SKM-1 treated with dmso at 0.1 percent for 144 hours (cell line): ENCODE data around the gene GRM5.

Source experiments
- DNase-seq: peaks from one replicate; lab custom pipeline; 2025; ENCODE audit not compliant: unreplicated experiment; lab: John Stamatoyannopoulos, UW

Gene GRM5

GRCh38 chr11:88623531-88623930, 442.3 kb downstream of the GRM5 start:
- no peak for DNase-seq

DNA sequence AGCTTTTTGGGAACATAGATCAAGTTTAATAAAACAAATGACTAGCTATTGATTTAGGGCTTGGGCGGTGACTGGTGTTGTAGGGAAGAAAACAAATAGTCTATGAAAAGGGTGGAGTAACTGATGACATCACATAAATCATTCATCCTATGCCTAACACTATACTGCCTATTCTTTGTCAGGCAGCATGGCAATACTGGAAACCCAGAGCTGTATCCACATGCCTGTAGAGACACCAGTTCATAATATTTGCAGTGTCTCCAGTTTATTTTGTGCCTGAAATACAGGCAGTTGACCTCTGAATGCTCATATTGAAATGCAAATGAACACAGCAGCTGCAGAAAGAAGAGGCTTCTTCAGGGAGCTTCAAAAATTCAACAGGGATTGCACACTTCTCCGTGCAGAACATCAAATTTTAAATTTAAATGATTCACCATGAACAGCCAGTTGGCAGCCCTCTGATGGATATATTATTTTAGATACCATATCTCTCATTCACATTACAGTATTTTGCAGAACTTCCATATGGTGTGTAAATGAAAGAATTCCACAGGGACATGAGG, 445.1 kb downstream of the GRM5 start:
- no peak for DNase-seq

- no peak for DNase-seq
Measured at GRCh38 chr11:88619656-88620385, 446.0 kb downstream of the GRM5 start.

- DNase-seq, result no peak
Measured at GRCh38 chr11:88619071-88619425, 446.7 kb downstream of the GRM5 start.

- no peak for DNase-seq
Measured at GRCh38 chr11:88618327-88619070, 447.3 kb downstream of the GRM5 start.

DNA sequence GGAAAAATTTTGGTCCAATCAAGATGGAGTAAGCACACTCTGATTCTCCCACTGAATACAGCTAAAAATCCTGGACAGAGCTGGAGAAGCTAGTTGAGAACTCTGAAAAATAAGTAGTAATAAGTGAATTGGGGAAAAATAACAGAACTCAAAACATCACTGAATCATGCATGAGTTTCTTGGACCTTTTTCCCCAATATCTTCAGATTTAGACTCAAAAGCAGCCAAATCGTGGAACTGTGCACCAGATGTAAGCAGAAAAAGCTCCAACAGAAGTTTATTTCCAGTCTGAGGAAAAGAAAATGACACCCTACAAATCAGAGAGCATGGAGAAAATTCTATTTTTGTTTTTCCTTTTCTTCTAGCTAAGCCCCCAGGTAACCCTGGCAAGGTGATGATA, 448.6 kb downstream of the GRM5 start:
- DNase-seq, result no peak

DNA sequence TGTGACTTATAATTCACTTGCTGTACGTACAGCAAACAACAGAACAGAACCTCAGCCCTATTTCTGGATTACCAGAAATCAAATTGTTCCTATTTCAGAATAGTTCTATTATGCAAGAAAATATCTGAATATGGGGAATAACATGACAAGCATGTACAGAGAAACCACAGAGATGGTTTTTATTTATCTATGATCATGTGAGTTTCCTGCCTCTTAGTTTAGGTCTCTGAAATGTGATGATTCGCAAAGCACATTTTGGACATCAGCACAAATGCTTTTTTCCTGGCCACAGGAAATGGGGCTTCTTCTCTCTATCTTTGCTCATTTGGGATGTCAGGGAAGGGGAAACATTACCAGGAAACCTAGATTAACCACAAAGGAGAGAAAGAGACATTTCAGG, 461.5 kb downstream of the GRM5 start:
- no peak for DNase-seq

DNA sequence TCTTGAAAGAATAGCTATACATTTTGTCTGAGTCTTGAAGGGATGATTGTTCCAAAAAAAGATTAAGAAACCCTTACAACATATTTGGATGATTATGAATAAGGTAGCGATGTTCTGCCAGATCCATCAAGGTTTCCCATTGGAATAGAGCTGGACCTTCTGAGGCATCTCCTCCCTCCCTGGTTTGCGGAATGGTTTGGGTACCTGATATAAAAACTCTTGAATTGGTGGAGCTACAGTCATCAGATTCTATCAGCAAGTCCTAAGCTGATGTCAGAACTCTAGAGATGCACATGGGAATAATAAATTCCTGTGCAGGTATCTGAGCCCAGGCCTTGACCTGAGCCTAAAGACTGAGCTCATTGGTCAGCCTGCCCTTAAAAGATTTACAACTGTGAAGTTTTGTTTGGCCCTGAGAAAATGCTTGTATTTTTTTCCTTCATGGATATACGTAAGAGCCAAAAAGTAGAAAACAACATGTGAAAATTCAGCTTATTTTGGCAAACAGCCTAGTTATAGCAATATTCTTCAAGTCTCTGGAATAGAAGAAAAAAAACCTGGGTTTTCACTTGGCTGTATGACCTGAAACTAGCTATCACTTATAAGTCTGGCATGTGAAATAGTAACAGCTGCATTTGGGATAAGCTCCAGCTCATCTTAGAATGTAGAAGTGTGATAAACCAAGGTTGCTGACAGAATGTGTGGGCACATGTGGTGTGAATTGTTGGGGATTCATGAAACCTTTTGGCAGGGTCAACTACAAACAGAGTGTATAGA, 462.5 kb downstream of the GRM5 start:
- DNase-seq, result no peak

DNA sequence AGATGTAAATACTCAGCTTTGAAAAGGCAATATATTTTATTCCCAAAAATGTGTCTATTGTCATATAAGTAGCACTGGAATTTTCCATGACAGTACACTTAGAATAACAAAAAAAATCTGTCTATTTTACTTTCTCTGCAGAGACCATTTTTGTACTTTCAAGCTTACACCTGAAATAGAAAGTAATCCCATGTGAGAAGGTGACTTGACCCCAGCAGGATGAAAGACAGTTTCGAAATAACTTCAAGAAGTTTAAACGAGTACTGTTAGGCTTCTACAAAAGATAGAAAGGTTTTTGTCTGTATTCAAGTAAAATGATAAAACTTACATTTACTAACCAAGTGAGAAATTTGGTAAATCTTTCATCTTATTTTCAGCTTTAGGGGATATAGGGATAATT, 468.4 kb downstream of the GRM5 start:
- DNase-seq, result no peak

DNA sequence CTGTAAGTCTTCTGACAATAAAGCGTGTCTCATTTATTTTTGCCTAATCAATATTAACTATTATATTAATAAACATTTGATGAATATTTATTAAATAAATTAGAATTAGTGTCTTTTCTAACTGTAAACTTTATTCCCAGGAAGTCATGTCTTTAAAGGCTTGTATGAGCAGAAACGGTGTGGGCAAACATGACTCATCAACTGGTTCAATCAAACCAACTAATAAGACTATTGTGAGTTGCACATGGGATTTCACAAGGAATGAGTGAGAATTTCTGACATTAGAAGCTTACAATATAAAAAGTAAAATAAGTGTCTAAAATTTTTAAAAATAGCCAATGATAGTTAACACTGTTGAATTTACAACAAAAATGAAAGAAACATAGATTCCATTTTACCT, 469.0 kb downstream of the GRM5 start:
- DNase-seq, result no peak

- no peak for DNase-seq
Measured at GRCh38 chr11:88594274-88594950, 471.4 kb downstream of the GRM5 start.

DNA sequence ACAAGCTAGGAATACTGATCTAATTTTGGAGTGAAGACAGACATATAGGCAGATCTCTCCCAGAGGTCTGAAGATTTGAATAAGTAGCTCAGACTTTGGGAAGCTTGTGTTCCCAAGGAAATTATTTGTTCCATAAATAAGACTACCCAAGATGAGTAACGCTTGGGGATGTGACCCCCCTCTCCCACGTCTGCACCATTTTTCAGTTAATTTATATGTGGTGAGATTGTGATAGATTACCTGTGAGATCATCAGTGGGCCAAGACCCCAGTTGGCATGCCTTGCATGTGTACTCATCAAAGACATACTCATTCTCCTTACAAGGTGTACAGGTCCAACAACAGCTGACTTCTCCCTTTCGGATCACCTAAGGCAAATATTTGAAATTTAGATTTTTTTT, 475.4 kb downstream of the GRM5 start:
- no peak for DNase-seq

DNA sequence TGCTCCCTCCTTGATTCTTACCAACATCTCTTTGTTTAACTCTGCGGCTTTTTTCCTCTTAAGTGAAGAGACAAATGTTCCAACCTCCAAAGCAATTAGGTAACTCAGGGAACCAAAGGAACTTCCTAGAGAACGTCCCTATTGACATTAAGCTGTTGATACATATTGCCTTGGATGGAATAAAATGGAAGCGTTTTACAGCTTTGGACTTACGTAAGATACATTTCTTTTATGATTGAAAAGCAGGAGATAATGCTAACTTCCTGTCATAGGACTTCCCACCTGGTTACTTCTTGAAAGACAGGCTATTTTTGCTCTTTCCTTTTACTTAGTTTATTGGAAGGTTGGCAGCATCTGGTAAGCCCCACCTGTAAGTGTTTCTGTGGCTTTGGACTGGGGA, 482.5 kb downstream of the GRM5 start:
- DNase-seq, result no peak

GRCh38 chr11:88579466-88579865, 486.3 kb downstream of the GRM5 start:
- no peak for DNase-seq

DNA sequence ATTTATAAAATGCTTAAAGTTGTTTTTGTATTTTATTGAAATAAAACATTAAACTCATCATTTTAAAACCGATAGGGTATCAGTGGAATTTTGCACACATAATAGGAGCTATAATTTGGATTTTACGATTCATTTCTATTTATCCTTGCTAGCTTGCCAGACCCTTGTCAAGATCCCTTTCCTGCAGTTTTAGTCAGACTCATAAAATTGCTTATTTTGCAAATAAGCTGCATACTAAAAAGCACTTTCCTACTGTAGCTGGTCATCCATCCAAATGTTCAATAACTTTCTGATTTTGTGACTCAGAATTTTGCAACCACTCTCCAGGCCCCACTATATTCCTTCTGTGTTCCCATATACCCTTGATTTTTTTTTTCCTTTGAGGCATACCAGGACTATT, 489.0 kb downstream of the GRM5 start:
- no peak for DNase-seq

- DNase-seq, result no peak
Measured at GRCh38 chr11:88575916-88576315, 489.9 kb downstream of the GRM5 start.

DNA sequence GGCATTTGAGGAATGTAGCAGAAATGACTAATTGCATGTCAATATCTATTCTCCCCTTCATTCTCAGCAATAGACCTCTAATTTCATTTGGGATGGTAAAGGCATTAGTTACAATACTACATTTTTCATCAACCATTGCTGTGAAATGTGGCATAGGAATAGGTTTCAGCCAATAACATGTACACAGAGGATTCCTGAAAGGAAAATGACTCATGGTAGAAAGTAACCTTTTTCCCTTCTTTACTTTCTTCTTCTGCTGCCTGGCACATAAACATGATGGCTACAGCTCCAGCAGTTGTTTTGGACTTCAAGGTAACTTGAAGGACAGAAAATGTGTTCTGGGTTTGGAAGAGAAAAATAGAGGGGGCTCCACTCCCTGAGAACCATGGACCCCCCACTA, 496.4 kb downstream of the GRM5 start:
- no peak for DNase-seq

GRCh38 chr11:88555829-88556202, 510.0 kb downstream of the GRM5 start:
- no peak for DNase-seq

DNA sequence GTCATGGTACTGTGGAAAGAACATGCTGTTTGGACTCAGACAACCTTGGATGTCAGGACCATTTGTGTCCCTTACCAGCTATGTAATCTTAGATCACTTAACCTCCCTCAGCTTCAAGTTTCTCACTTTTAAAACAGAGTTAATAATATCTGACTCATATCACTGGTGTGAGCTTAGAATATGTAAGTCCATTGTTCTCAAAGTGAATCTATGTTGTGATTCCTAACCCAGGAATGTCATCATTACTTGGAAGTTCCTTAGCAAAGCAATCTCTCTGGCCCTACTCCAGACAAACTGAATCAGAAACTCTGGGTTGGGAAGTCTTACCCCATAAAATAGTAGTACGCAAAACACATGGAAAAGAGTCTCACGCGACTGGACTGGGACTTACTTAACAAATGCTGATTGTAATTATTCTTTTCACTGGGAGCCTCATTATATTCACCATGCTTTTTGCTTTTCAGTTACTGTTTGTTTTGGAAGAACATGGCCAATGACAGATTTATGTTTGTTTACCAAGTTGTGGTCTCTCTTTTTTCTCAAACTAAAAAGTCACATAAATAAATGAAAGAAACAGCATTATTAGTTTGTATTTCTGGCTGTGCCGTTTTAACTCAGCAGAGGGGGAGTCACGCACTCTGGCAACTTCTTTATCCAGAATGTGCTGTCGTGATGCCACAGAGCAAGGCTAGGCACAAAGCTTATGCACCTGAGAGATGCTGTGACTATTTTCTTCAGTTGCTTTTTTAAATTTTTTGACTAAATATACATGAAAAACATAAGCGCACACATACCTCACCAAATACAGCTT, 510.6 kb downstream of the GRM5 start:
- no peak for DNase-seq

- DNase-seq, result no peak
Measured at GRCh38 chr11:88553204-88553603, 512.6 kb downstream of the GRM5 start.
